H1 (cell line): ENCODE measurements around the gene GTF2B. TPM values are rescaled to one million over a fixed set of nuclear protein-coding genes. Genes with fewer than 3 reads are reported as not detected.

Experiments
- CTCF ChIA-PET: fragments of 300-600 bp; sonication (Branson Sonifier 250); formaldehyde crosslinking; loops from one replicate; lab custom pipeline; 2021; ENCODE audit not compliant: partially characterized antibody; lab: Charles Lee
- POLR2A ChIA-PET: fragments of 300-600 bp; sonication (Branson Sonifier 250); formaldehyde crosslinking; loops from one replicate; lab custom pipeline; 2021; ENCODE audit warnings: inconsistent platforms; ENCODE audit not compliant: partially characterized antibody; lab: Charles Lee
- DNase-seq, 2 experiments: peaks; one replicate each; pipeline versions ENCODE4 v3.0.0 to v3.0.0-alpha.2; 2010 to 2022; ENCODE audit warnings: low spot score in 2 of 2, low read depth in 1 of 2, mixed read lengths in 1 of 2
- FAIRE-seq: peaks from 2 replicates; lab custom pipeline; 2011; peaks lifted over from hg19 to GRCh38; lab: Jason Lieb, UNC
- H2AFZ ChIP-seq: 2 replicates; pipeline ENCODE4 v1.8.1; 2012; ENCODE audit warnings: low read length, inconsistent platforms
- H2AK5ac ChIP-seq: 2 replicates; pipeline ENCODE4 v1.6.1; 2013; ENCODE audit warnings: low read depth, low read length
- H2BK120ac ChIP-seq: replicated peaks from 2 replicates; pipeline ENCODE3; 2013; ENCODE audit warnings: low read depth, low read length, inconsistent platforms
- H2BK12ac ChIP-seq: 2 replicates; pipeline ENCODE4 v1.6.1; 2013; ENCODE audit warnings: low read depth, low read length
- H2BK15ac ChIP-seq: 2 replicates; pipeline ENCODE4 v1.6.1; 2013; ENCODE audit warnings: low read length
- H2BK20ac ChIP-seq: 2 replicates; pipeline ENCODE4 v1.6.1; 2013; ENCODE audit warnings: low read length
- H2BK5ac ChIP-seq: 2 replicates; pipeline ENCODE4 v1.6.1; 2013; ENCODE audit warnings: low read depth, low read length
- H3K14ac ChIP-seq: 2 replicates; pipeline ENCODE4 v1.6.1; 2013; ENCODE audit warnings: inconsistent platforms; ENCODE audit not compliant: insufficient read length
- H3K18ac ChIP-seq: 2 replicates; pipeline ENCODE4 v1.6.1; 2013; ENCODE audit warnings: low read length; ENCODE audit errors: extremely low read depth
- H3K23ac ChIP-seq: 2 replicates; pipeline ENCODE4 v1.6.1; 2013; ENCODE audit warnings: inconsistent platforms; ENCODE audit not compliant: insufficient read length
- H3K23me2 ChIP-seq: 2 replicates; pipeline ENCODE4 v1.6.1; 2013; ENCODE audit warnings: low read depth, low read length
- H3K27ac ChIP-seq: 2 replicates; pipeline ENCODE4 v1.6.1; 2011; ENCODE audit warnings: low read depth, low read length, inconsistent platforms
- H3K27me3 ChIP-seq, 4 experiments: replicated peaks in 1 of 4; 1 replicate in 1 of 4; 2 replicates in 3 of 4; pipeline versions ENCODE4 v1.6.1 to v1.8.1; 2011 to 2013; ENCODE audit warnings: low read length in 3 of 4, mild to moderate bottlenecking in 3 of 4, inconsistent platforms in 2 of 4, mixed read lengths in 2 of 4, moderate library complexity in 1 of 4; ENCODE audit not compliant: control insufficient read depth in 3 of 4, insufficient read depth in 3 of 4; ENCODE audit errors: extremely low read depth in 1 of 4
- H3K36me3 ChIP-seq, 4 experiments: 2 replicates each; pipeline versions ENCODE4 v1.6.1 to v1.8.1; 2011 to 2013; ENCODE audit warnings: mild to moderate bottlenecking in 4 of 4, low read length in 3 of 4, moderate library complexity in 2 of 4, control low read depth in 1 of 4, inconsistent platforms in 1 of 4; ENCODE audit not compliant: insufficient read depth in 4 of 4, control insufficient read depth in 2 of 4
- H3K4ac ChIP-seq: replicated peaks from 2 replicates; pipeline ENCODE3; 2013; ENCODE audit warnings: low read length, low read depth, mixed read lengths, inconsistent platforms; ENCODE audit not compliant: insufficient read length
- H3K4me1 ChIP-seq, 4 experiments: replicated peaks in 1 of 4; 1 replicate in 1 of 4; 2 replicates in 3 of 4; pipeline versions ENCODE4 v1.6.1 to v1.8.1; 2011 to 2013; ENCODE audit warnings: low read length in 3 of 4, inconsistent platforms in 2 of 4, mixed read lengths in 1 of 4; ENCODE audit not compliant: insufficient read depth in 4 of 4, control insufficient read depth in 3 of 4
- H3K4me2 ChIP-seq, 2 experiments: 2 replicates each; pipeline versions ENCODE4 v1.6.1 to v1.8.1; 2011 to 2013; ENCODE audit warnings: low read depth in 2 of 2, low read length in 2 of 2, control low read depth in 1 of 2, inconsistent platforms in 1 of 2, mild to moderate bottlenecking in 1 of 2; ENCODE audit not compliant: insufficient read depth in 1 of 2
- H3K4me3 ChIP-seq, 4 experiments: fragments of 200-600, 300-600 bp in 1 of 4; sonication (generic), shearing (Covaris generic), sonication (Bioruptor Twin) in 1 of 4; 2 replicates each; pipeline versions ENCODE4 v1.5.1 to v1.8.1; 2011 to 2016; ENCODE audit warnings: low read length in 4 of 4, low read depth in 3 of 4, control low read depth in 2 of 4, inconsistent platforms in 2 of 4, mild to moderate bottlenecking in 2 of 4, mixed read lengths in 1 of 4, moderate library complexity in 1 of 4; ENCODE audit not compliant: insufficient read depth in 2 of 4; ENCODE audit errors: extremely low read depth in 1 of 4
- H3K56ac ChIP-seq: replicated peaks from 2 replicates; pipeline ENCODE3; 2013; ENCODE audit warnings: low read depth, mild to moderate bottlenecking, mixed read lengths, low read length, inconsistent platforms; ENCODE audit not compliant: insufficient read length
- H3K79me1 ChIP-seq: 2 replicates; pipeline ENCODE4 v1.6.1; 2013; ENCODE audit warnings: low read depth, low read length, control low read depth
- H3K79me2 ChIP-seq, 2 experiments: 2 replicates each; pipeline versions ENCODE4 v1.6.1 to v1.8.1; 2012 to 2013; ENCODE audit warnings: low read length in 2 of 2, mild to moderate bottlenecking in 2 of 2, inconsistent platforms in 1 of 2; ENCODE audit not compliant: insufficient read depth in 2 of 2, control insufficient read depth in 1 of 2
- H3K9ac ChIP-seq, 4 experiments: replicated peaks in 1 of 4; 1 replicate in 1 of 4; 2 replicates in 3 of 4; pipeline versions ENCODE4 v1.6.1 to v1.8.1; 2011 to 2013; ENCODE audit warnings: low read depth in 3 of 4, low read length in 3 of 4, control low read depth in 2 of 4, mild to moderate bottlenecking in 2 of 4, moderate library complexity in 2 of 4, inconsistent platforms in 1 of 4; ENCODE audit errors: extremely low read depth in 1 of 4
- H3K9me3 ChIP-seq, 2 experiments: 2 replicates each; pipeline versions ENCODE4 v1.6.1 to v1.8.1; 2012 to 2013; ENCODE audit warnings: mild to moderate bottlenecking in 2 of 2, moderate library complexity in 2 of 2, control low read depth in 1 of 2, inconsistent platforms in 1 of 2, low read depth in 1 of 2, low read length in 1 of 2, mixed read lengths in 1 of 2; ENCODE audit not compliant: insufficient read depth in 2 of 2
- H4K20me1 ChIP-seq, 2 experiments: replicated peaks in 1 of 2; 2 replicates each; pipeline versions ENCODE3 to v1.8.1; 2011 to 2013; ENCODE audit warnings: inconsistent platforms in 2 of 2, low read length in 2 of 2, mild to moderate bottlenecking in 1 of 2; ENCODE audit not compliant: insufficient read depth in 2 of 2, control insufficient read depth in 1 of 2
- H4K5ac ChIP-seq: 2 replicates; pipeline ENCODE4 v1.6.1; 2013; ENCODE audit warnings: low read length, low read depth, mixed read lengths, inconsistent platforms; ENCODE audit not compliant: insufficient read length
- H4K8ac ChIP-seq: 2 replicates; pipeline ENCODE4 v1.8.0; 2013; ENCODE audit warnings: mild to moderate bottlenecking, moderate library complexity, low read length, inconsistent platforms; ENCODE audit not compliant: insufficient read depth; ENCODE audit errors: extremely low read depth
- H4K91ac ChIP-seq: replicated peaks from 2 replicates; pipeline ENCODE3; 2013; ENCODE audit warnings: low read length, mixed read lengths, inconsistent platforms; ENCODE audit not compliant: insufficient read length
- EZH2 ChIP-seq: fragments of 200-600 bp; sonication (generic); IDR thresholded peaks from 2 replicates; pipeline ENCODE4 v1.7.1; 2012; ENCODE audit warnings: low read depth, mild to moderate bottlenecking, moderate library complexity, low read length, inconsistent platforms; ENCODE audit not compliant: severe bottlenecking
- JUN ChIP-seq: IDR thresholded peaks from 2 replicates; pipeline ENCODE4 v1.6.1; 2011; ENCODE audit warnings: low read depth, mild to moderate bottlenecking, improper control_type of control experiment, low read length
- MAFK ChIP-seq: IDR thresholded peaks from 2 replicates; pipeline ENCODE4 v1.6.1; 2012; ENCODE audit warnings: low read depth, mild to moderate bottlenecking, improper control_type of control experiment, low read length
- WGBS, 2 experiments: shearing (Covaris generic) in 1 of 2; methylation state at CpG; one replicate each; pipeline versions ENCODE4 v1.1.6 to v1.1.7; 2013 to 2015; ENCODE audit warnings: low lambda C conversion rate in 2 of 2, mixed read lengths in 2 of 2, inconsistent platforms in 1 of 2, low coverage in 1 of 2, missing lambda C conversion rate in 1 of 2; ENCODE audit not compliant: insufficient replicate concordance in 2 of 2, insufficient coverage in 1 of 2, insufficient read length in 1 of 2; ENCODE audit errors: extremely low coverage in 1 of 2, missing lambda C conversion rate in 1 of 2; 5-methylcytosine and 5-hydroxymethylcytosine counted together
- polyA plus RNA-seq, 7 experiments: library from polyadenylated mRNA; depleted of rRNA in 3 of 7; stranded (reverse) in 5 of 7; unstranded in 2 of 7; fragments of >200 nt in 5 of 7; fragments of 200-250 nt in 2 of 7; gene quantifications; 1 replicate in 5 of 7; 2 replicates in 1 of 7; 4 replicates in 1 of 7; pipeline versions ENCODE4 v1.2.1 to v1.2.3, GENCODE V29; 2011 to 2013; ENCODE audit warnings: missing spikeins in 2 of 7, mixed read lengths in 2 of 7
- total RNA-seq: library from RNA; stranded (reverse); fragmentation: NEBNext Ultra II Directional; extraction: Animal tissue kit (Norgen Biotek cat#: 25700); gene quantifications from 2 replicates; pipeline ENCODE4 v1.2.1, GENCODE V29; 2021

Gene GTF2B
- total and polyA plus RNA-seq, 2 of the 8 experiments (the other 6 are each of a cell fraction or from before 2014, with no cell fraction given): 14.9 to 15.6 TPM

GRCh38 chr1:88803444-88803843, 87.9 kb downstream of the GTF2B start:
- no peak overlapping the region for H2BK20ac ChIP-seq
- ChIA-PET CTCF (no interaction called here), POLR2A (interaction anchor here (0.7 kb wide), 1 partner anchor 88 kb away, joined by 3 read pairs; the partner anchor contains the start of gene GTF2B)
- 89% methylated on average over 5 of the region's 5 CpGs; no CpG with 5 or more reads in 1 of the 2 experiments for WGBS, 2 experiments
- H3K18ac ChIP-seq: no peak overlapping the region
- FAIRE-seq (no peak), DNase-seq (no peak)
- no peak overlapping the region for H3K14ac ChIP-seq
- H3K79me2 ChIP-seq: no peaks in the 10 kb centered on the region
- no peaks in the 10 kb centered on the region for H3K4me1 ChIP-seq
- H3K56ac ChIP-seq: no peak overlapping the region
- no peak overlapping the region for H2BK12ac ChIP-seq
- no peaks in the 10 kb centered on the region for H3K9me3 ChIP-seq
- H3K23me2 ChIP-seq: no peaks in the 10 kb centered on the region
- H3K4me3 ChIP-seq: no peak overlapping the region
- no peak overlapping the region for H2BK5ac ChIP-seq
- H3K79me1 ChIP-seq: no peaks in the 10 kb centered on the region
- H2BK15ac ChIP-seq: no peak overlapping the region
- H4K8ac ChIP-seq: no peak overlapping the region
- no peak overlapping the region for H4K5ac ChIP-seq
- H3K4me2 ChIP-seq: no peak overlapping the region
- H2AFZ ChIP-seq: no peak overlapping the region
- H3K9ac ChIP-seq: no peak overlapping the region
- no peak overlapping the region for H3K4ac ChIP-seq
- H3K23ac ChIP-seq: no peak overlapping the region
- no peaks in the 10 kb centered on the region for H4K20me1 ChIP-seq
- peaks cover 4 to 51% (median 21%) of the 10 kb centered on the region in 4 experiments; a peak in 7 of 8 replicates for H3K36me3 ChIP-seq
- H3K27me3 ChIP-seq: no peaks in the 10 kb centered on the region
- no peak overlapping the region for H3K27ac ChIP-seq
- H4K91ac ChIP-seq: no peak overlapping the region
- H2BK120ac ChIP-seq: no peak overlapping the region
- H2AK5ac ChIP-seq: no peak overlapping the region
- no peak for TF ChIP-seq JUN
- no peak for TF ChIP-seq EZH2
- TF ChIP-seq MAFK: peak; percentile 28; the same call in 1 of the 2 replicates
